ENCODE results near the gene SLC45A3. TPM values are rescaled to one million over a fixed set of nuclear protein-coding genes. Genes with fewer than 3 reads are reported as not detected.

SLC45A3 gene
- total and polyA plus RNA-seq, 2 of the 4 experiments (the other 2 are of a cell fraction) = 1.4 to 2.5 TPM

DNA sequence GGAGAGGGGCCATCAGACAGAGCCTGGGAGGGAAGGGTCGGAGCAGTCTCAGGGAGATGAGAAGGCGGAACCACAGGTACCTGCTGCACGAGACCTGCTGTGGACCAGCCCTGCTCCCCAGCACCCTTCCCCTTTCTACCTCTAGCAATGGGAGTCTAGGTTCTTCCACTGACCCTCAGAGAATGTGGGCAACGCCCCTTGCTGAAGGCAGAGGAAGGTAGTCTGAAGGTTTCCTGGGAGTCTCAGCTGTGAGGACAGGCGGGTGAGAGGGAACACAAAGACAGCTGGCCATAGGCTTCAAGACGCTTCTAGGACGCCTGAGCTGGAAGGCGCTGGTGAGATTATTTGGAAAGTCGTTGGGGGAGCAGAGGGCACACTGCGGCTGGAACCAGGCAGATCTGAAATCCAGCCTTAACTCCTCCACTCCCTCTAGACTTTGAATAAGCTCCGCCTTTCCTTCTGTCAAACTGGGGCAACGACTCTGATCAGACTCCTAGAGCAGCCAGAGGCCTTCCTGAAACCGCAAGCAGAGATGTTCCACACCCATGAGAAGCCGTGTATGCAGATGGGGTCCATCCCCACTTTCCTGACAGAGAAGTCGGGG is 18.1 kb downstream of the SLC45A3 start:
- Histone ChIP-seq H2BK5ac (ENCODE audit: low read depth, low read length, poor library complexity, severe bottlenecking) (no peak overlapping the region), H3K56ac (ENCODE audit: extremely low read depth, insufficient read depth, low read length) (no peak overlapping the region), H2BK120ac (ENCODE audit: low read depth, low read length) (no peak overlapping the region), H2BK20ac (ENCODE audit: low read depth, low read length) (no peak overlapping the region), H3K23ac (ENCODE audit: low read depth, low read length) (no peak overlapping the region), H2AK5ac (ENCODE audit: low read depth, low read length) (no peak overlapping the region), H4K5ac (ENCODE audit: low read depth, low read length) (no peak overlapping the region), H3K18ac (ENCODE audit: low read depth, low read length) (no peak overlapping the region), H3K4me2 (ENCODE audit: low read depth, low read length) (no peak overlapping the region), H2AFZ (replicated peaks; ENCODE audit: low read length, poor library complexity) (peak overlapping the region; percentile 45), H2BK15ac (ENCODE audit: low read depth, low read length) (no peak overlapping the region), H3K4me3 (ENCODE audit: insufficient read depth, low read depth, low read length) (no peak overlapping the region), H4K91ac (ENCODE audit: insufficient read depth, low read depth, low read length) (no peak overlapping the region), H4K20me1 (ENCODE audit: insufficient read depth, low read length) (no peaks in the 10 kb centered on the region; the same call in 1 of the 2 replicates), H2AK9ac (replicated peaks; ENCODE audit: low read depth, low read length, poor library complexity) (no peak overlapping the region), H3K4ac (ENCODE audit: low read depth, low read length) (no peak overlapping the region), H4K8ac (ENCODE audit: low read depth in 2 of 2, low read length in 2 of 2) (no peak overlapping the region), H3K4me1 (ENCODE audit: control insufficient read depth, insufficient read depth, low read length) (peaks cover 7% of the 10 kb centered on the region), H3K9me1 (ENCODE audit: insufficient read depth, low read length) (no peaks in the 10 kb centered on the region; the same call in 1 of the 2 replicates), H3K27me3 (ENCODE audit: control insufficient read depth, insufficient read depth, low read length) (no peaks in the 10 kb centered on the region), H3K9ac (ENCODE audit: low read depth, low read length) (no peak overlapping the region), H3K79me1 (ENCODE audit: low read depth in 1 of 2, low read length in 2 of 2) (peaks cover 0 to 3% of the 10 kb centered on the region in 2 experiments; a peak in 1 of 4 replicates), H3K27ac (ENCODE audit: insufficient read depth, low read length) (no peak overlapping the region), H3K36me3 (ENCODE audit: control insufficient read depth, insufficient read depth, low read length) (no peaks in the 10 kb centered on the region), H3K9me3 (ENCODE audit: control insufficient read depth, insufficient read depth, low read length) (no peaks in the 10 kb centered on the region), H3K14ac (replicated peaks; ENCODE audit: low read depth, low read length) (no peak overlapping the region)
- POLR2A ChIA-PET (ENCODE audit: unreplicated experiment) = no interaction called here
- dilution Hi-C loops (cut with HindIII; ENCODE audit: low sequenced_read_pairs, unreplicated experiment) (no loop called here), in situ Hi-C loops (cut with MboI; ENCODE audit: low sequenced_read_pairs) (loop anchor here (25.0 kb wide), 2 partner anchors 250 to 450 kb away; partner anchors contain the start of gene AVPR1B), intact Hi-C loops (cut with micrococcal nuclease) (no loop called here)
- TF ChIP-seq CHD1 (IDR thresholded peaks at IDR 0.05; ENCODE audit: low read depth, low read length) (no peak), CEBPB (IDR thresholded peaks at IDR 0.05; ENCODE audit: low read depth, low read length) (no peak), RAD21 (IDR thresholded peaks at IDR 0.05; ENCODE audit: low read length) (no peak), MXI1 (IDR thresholded peaks at IDR 0.05; ENCODE audit: borderline replicate concordance, low read depth, low read length) (no peak), SMC3 (IDR thresholded peaks at IDR 0.05; ENCODE audit: low read depth, low read length) (no peak), MAFK (IDR thresholded peaks at IDR 0.05; ENCODE audit: low read depth, low read length) (no peak), RCOR1 (IDR thresholded peaks at IDR 0.05; ENCODE audit: insufficient replicate concordance, low read length) (no peak), RFX5 (IDR thresholded peaks at IDR 0.05; ENCODE audit: low read depth, low read length) (no peak), FOS (IDR thresholded peaks at IDR 0.05; ENCODE audit: low read depth, low read length) (no peak), NFE2L2 (IDR thresholded peaks at IDR 0.05; ENCODE audit: low read depth, low read length) (no peak), POLR2A (IDR thresholded peaks at IDR 0.05; ENCODE audit: low read depth, low read length) (no peak), USF2 (IDR thresholded peaks at IDR 0.05; ENCODE audit: low read depth, low read length) (no peak), MAZ (IDR thresholded peaks at IDR 0.05; ENCODE audit: borderline replicate concordance, low read depth, low read length) (no peak), BHLHE40 (IDR thresholded peaks at IDR 0.05; ENCODE audit: low read depth, low read length) (no peak)
- TF ChIP-seq, protein P1, sequence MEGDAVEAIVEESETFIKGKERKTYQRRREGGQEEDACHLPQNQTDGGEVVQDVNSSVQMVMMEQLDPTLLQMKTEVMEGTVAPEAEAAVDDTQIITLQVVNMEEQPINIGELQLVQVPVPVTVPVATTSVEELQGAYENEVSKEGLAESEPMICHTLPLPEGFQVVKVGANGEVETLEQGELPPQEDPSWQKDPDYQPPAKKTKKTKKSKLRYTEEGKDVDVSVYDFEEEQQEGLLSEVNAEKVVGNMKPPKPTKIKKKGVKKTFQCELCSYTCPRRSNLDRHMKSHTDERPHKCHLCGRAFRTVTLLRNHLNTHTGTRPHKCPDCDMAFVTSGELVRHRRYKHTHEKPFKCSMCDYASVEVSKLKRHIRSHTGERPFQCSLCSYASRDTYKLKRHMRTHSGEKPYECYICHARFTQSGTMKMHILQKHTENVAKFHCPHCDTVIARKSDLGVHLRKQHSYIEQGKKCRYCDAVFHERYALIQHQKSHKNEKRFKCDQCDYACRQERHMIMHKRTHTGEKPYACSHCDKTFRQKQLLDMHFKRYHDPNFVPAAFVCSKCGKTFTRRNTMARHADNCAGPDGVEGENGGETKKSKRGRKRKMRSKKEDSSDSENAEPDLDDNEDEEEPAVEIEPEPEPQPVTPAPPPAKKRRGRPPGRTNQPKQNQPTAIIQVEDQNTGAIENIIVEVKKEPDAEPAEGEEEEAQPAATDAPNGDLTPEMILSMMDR (conservative IDR thresholded peaks at IDR 0.05; ENCODE audit: low read depth, low read length) = no peak
- TF ChIP-seq, protein P2, sequence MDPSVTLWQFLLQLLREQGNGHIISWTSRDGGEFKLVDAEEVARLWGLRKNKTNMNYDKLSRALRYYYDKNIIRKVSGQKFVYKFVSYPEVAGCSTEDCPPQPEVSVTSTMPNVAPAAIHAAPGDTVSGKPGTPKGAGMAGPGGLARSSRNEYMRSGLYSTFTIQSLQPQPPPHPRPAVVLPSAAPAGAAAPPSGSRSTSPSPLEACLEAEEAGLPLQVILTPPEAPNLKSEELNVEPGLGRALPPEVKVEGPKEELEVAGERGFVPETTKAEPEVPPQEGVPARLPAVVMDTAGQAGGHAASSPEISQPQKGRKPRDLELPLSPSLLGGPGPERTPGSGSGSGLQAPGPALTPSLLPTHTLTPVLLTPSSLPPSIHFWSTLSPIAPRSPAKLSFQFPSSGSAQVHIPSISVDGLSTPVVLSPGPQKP (IDR thresholded peaks at IDR 0.05; ENCODE audit: borderline replicate concordance, low read depth, low read length) = no peak
- WGBS, 2 experiments (ENCODE audit: extremely low coverage in 2 of 2, insufficient read length in 1 of 2) = 68% methylated on average over 5 of the region's 15 CpGs; no CpG with 5 or more reads in 1 of the 2 experiments
- DNase-seq = no peak
- CTCF ChIA-PET = interaction anchor here (1.1 kb wide), 1 partner anchor 315 kb away, joined by 3 read pairs; no protein-coding TSS in a partner anchor
- no TSS peak for BruUV-seq (replicated peaks)
- no peak for ATAC-seq (ENCODE audit: low read depth)

Data from IMR-90 (cell line).